GM10847 (cell line): ENCODE results near the gene ELMO2.

Experiments
- POLR2A ChIP-seq: IDR thresholded peaks from 2 replicates; pipeline ENCODE4 v1.6.1; 2011; ENCODE audit not compliant: insufficient read length; ENCODE audit errors: extremely low read depth

ELMO2 gene

DNA sequence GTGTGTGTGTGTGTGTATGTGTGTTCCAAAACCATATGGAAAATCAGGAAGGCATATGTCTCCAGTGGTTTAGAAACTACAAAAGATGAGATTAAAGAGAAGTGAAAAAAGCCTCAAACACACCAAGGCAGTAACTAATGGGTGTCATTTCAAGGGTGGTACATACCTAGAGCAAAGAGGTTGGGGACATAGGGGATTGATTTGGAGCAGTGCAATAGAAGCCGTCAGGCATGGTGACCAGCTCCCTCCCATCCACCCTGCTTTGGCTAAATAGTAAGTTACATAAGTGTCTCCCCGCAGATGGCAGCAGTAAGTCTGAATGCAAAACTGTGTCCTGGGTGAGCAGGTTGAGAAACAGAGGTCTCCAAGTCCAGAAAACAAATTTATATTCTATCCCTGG lies 10.4 kb upstream of the ELMO2 start:
- no peak for TF ChIP-seq POLR2A

DNA sequence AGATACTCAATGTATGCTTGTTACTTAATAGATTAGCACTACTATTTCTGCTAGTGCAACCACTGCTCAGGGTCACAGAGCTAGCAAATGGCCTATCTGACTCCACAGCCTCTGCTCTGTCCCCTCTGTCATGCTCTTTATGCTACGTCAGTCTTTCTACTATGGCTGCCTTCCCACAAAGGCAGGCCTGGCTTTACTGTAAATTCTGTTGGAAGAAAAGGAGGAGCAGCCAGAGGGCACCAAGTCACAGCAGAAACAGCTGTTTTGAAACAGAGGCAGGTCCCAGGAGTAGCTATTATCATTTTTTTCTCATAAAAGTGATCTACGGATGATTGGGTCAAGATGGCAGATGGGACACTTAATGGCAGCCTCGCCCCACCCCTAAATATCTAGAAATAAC lies 10.0 kb upstream of the ELMO2 start:
- no peak for TF ChIP-seq POLR2A

DNA sequence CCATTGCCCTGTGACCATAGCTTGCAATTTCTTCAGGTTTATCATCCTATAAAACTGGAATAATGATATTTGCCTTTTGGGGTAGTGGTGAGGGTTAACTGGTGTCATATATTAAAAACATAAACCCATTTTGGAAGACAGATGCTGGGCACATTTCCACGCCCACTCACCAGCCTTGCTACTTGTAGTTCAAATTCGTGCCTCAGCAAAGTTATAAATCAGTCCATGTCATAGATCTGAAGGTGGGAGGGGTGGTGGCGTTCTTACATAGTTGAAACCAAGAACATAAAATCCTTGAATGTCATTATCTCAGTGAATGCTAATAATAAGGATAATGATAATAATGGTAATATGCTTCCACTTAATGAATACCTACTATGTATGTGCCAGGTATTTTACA lies 9.4 kb upstream of the ELMO2 start:
- TF ChIP-seq POLR2A: no peak

DNA sequence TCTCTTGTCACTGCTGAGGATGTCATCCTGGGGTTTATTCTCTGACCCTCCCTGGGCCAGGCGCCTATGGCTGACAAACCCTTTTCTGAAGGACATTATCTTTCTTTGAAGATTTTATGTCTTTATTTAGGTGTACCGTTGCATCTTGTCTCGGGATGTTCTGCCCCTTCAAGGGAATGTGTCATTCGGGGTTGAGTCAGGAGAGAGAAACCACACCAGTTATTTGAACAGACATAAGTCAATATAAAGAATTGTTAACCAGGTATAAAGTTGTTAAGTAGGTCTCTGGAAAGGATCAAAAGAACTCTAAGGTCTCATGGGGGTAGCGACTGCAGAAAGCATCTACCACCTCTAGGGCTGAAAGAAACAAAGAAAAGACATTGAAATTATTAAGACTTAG lies 8.2 kb upstream of the ELMO2 start:
- TF ChIP-seq POLR2A: no peak

DNA sequence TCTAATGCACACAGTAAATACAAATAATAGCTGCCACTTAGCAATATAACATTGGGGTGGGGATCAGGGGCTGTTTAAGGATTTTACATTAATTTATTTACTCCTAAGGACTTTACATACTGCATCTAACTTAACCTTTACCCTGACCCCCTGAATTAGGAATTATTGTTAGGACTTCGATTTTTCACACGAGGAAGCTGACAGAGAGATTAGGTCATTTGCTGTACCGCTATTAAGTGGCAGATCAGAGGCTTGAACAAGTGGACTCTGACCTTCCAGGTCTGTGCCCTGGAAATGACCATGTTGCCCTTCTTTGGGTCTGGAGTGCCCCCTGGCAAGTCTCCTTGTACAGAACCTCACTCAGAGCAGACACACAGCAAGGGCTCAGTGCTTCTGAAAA lies 5.2 kb upstream of the ELMO2 start:
- TF ChIP-seq POLR2A: no peak

DNA sequence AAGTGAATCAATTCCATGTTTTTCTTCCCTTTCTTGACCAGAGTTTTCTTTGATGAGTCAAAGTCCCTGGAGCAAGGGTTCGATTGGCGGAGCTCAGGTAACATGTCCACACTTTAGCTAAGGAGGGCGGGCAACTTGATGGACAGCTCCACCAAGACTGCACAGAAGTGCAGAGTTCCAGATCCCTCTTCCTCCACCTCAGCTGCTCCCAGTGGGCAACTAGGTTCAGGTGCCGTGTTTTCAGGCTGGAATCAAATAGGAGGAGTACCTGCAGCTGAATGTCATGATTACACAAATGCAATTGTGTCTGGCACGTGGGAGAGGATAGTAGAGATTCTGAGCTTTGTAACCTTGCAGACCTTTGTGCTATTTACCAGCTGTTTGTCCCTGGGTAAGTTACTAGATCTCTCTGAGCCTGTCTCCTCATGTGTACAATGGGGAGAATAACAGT lies 1.9 kb upstream of the ELMO2 start:
- TF ChIP-seq POLR2A: no peak

DNA sequence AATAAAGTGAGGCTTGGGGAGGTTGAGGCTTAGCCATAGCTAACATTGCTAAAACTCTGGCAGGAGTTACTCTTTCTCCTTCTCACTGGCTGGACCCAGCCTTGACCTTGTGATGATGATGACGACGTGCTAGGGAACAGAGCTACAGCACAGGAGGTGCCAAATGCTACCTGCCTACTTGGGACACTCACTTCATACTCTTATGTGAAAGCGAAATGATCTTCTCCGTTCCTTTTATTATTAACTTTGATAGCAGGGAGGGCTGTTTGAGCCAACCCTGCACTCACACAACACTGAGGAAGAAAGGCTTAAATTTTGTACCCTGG lies 1.2 kb upstream of the ELMO2 start:
- no peak for TF ChIP-seq POLR2A

DNA sequence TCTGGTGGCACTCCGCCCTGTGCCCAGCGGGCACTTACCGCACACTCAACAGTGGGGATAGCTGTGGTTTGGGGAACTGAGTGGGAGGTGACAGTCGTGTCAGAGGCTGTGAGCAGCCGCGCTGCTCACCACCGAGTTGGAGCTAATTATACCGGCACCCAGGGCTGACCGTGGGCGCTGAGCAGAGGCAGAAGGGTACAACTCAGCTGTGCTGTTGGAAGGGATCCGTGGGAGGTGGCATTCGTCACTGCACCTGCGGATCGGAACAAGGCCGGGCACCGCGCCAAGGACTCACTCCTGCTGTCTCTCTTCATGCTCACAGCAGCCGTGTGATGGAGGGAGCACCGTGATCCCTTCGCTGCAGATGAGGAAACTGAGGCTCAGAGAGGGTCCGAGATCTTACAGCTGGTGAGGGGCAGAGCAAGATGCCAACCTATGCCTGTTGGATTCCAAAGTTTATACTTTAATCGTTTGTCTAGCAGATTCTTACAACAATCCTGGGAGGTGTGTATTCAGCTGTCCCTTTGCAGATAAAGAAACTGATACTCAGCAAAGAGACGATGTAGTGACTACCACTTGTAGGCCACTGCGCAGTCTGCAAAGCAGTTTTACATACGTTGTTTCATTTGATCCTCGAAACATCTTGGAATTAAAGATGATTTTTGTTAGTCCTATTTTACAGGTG lies 713 bp upstream of the ELMO2 start:
- no peak for TF ChIP-seq POLR2A

DNA sequence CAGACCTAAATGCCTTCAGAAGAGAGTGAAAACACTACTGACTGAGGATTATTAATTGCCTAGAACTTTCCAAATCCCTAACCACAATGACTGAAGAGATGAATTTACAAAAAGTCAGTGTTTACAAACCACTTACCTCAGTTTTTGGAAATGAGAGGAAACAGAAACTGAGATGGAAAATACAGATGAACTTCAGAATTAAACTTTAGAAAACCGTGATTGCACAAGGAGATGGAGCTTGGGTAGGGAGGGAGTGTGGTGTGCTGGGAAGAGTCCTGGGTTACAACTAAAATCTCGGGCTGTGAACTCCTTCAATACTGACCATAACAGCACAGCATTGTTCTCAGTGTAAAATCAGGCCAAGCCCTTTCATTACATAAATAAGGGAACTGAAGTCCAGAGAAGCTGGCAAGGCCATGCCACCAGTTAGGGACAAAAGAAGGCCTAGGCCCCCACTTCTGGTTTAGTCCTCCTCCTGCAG lies 4.0 kb downstream of the ELMO2 start:
- no peak for TF ChIP-seq POLR2A

DNA sequence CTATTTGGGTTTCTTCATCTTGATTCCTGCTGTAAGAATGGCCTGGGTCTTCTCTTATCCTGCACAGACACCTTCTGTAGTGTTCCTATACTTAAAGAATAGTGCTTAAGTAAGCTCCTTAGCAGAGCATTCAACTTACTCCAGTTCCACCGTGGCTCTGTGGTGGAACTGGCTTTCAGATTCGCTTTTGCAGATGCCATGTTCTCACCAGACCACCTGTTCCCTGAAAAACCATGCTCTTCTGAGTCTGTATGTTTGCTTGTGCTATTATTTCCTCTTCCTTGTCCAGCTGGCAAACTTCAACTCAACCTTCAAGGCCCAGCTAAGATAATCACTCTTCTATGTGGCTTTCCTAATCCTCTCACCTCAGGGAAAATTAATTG lies 4.9 kb downstream of the ELMO2 start:
- TF ChIP-seq POLR2A: no peak

DNA sequence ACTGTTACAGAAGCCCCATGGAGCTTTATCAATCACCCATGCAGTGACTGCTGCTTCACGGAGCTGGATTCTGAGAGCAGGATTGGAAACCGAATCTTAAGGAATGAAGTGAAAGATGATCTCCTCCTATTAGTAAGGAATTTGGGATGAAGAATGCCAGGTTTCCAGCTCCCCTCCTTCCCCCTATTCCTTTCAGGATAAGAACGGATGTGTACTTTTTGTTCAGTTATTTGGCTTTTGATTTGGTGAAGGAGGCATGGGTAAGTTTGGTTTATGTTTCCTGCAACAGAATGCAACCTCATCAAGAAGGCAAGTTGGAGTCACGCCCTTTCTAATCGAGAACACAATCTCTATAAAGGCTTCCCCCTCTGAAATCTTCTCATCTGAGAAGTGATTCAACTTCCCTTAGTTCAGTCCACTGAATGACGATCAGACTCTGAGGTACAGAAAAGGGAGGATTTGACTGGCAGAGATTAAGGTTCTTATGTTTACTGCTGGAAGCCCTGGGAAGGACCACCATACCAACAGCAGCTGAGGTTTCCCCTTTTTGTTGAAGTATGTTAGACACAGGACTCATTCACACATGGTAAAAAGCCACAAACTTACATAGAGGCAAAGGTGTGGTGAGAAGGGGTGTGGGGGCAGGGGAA lies 5.5 kb downstream of the ELMO2 start:
- no peak for TF ChIP-seq POLR2A

DNA sequence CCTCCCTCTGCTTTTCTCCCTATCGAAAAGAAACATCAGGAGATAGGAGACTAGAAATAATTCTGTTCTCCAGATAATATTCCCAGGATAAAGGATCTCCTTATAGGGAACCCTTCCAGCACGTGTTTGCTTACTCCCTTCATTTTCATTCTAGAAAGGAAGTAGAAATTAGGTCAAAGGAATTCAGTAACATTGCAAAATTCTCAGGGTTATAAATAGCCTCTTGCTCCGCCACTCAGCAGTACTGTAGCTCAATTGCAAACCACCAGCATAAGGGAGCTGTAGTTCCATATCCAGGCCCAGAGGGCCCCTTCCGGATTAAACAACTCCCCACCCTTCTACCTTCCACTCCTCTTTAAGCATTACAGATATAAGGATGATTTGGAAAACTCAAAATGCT lies 6.2 kb downstream of the ELMO2 start:
- TF ChIP-seq POLR2A: no peak

DNA sequence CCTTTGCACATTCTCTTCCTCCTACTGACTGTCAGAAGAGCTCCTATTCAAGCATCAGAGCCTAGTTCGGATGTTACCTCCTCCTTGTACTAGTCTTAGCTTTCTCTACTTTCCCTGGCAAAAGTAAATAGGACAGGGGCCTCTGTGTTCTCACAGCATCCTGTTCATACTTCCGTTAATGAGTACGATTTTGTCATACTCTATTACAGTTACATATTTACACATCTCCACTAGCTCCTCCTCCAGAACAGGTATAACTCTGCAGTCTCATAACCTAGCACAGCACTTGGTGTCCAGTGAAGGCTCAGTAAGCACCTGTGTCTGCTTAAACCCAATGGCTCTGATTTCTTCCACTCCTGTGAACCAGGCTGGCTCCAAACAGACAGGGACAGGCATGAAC lies 7.0 kb downstream of the ELMO2 start:
- no peak for TF ChIP-seq POLR2A

DNA sequence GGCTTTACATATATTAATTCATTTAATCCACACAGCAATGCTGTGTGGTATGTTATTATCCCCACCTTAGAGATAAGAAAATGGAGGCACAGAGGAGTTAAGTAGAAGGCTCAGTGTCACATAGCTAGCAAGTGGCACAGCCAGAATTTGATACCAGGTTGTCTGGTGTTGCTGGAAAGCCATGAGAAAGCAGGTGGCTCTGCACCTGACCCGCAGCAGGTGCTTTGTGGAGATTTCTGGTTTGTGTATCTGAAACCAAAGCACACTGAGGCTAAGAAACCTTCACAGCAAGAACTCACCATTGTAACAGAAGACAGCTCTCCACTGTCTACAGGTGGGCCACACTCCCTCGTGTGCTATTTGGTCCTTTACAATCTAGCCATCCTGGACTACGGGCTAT lies 7.5 kb downstream of the ELMO2 start:
- TF ChIP-seq POLR2A: no peak

DNA sequence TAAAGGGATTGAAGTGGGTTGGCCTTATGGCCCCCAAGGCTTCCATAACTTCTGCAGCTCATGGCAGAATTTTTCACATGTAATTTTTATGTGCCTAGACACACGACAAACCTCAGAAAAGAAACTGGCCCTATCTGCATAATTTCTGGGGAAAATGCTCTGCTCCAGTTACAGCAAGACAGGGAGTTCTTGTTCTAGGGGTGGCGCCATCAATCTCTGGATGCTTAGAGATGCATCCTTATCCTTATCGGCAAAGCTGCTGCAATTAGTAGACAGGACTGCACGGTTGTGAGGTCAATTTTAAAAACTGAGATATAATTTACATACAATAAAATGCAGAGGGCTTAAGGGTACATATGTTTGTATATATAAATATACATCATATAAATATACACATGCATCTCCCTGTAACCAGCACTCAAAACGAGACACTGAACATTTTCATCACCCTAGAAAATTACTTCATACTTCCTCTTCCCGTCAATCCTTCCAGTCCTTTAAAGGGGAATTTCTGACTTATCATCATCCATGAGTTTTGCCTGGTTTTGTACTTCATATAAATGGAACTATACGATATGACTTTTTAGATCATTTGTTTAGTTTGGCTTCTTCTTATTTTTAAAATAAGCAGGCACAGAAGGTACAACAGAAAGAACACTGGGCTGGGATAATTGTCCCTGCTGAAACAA lies 10.2 kb downstream of the ELMO2 start:
- TF ChIP-seq POLR2A: no peak

DNA sequence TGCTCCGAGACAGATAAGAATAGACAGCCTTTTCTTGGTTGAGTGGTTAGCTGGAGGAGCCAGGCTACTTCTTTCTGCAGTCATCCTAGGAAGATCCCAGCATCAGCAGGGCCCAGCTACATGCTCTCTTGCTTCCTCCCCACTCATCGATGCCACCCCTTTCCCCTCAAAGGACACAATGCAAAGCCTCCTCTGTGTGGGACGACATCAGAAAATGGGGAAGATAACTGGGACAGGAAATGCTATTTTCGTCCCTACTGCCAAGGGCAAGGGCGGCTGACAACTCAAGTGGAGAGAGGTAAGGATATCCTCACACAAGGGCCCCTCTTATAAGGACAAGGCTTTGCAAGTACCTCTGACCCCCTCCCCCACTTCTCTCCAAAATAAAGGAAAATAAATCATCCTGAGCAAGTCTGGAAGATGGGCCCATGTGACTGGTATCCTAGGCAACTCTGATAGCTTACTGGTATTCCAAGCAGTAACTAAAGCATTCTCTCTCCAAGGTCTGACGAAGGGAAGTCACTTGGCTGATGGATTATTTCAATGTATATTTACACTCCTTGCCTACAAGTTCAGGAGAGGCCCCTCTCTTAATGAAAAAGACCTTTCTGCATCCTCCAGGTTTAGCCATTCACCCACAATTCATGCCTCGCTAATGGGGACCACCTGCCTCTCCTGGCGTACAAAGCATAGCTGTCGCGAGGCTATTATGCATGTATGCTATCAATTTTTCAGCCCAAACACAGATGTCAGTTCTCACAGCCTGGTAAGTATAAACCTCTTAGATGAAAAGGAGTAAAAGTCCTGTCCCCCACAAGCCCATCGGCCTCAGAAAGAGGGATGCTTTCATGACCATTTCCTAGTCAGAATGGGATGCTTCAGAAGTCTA lies 11.3 kb downstream of the ELMO2 start:
- TF ChIP-seq POLR2A: no peak

DNA sequence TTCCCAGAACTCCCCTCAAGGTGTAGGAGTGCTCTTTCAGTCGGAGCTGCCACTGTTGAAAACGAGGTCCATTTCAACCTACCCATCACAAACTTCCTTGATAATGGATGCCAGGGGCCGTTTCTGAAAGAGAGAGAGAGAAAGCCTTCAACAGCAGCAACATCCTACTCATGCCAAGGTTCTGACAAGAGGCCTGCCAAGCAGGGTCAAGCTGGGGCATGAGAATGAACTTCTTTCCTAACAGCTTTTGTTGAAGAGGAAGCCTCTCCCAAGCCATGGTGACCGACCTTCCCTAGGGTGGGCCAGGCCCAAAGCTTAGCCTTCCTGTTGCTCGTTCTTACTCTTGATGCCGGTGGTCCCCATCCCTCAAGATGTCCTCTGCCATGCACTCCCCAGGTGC lies 12.4 kb downstream of the ELMO2 start:
- TF ChIP-seq POLR2A: no peak
